Ascending aorta (tissue), 2 donors: Measurements from ENCODE around the gene CLDN12. TPM values are rescaled to one million over a fixed set of nuclear protein-coding genes. Genes with fewer than 3 reads are reported as not detected.

Experiments
- DNase-seq, 2 donors: peaks; one replicate each; pipeline ENCODE4 v3.0.0-alpha.2; 2019; ENCODE audit warnings: low spot score in 2 of 2
- H3K27ac ChIP-seq, 2 donors: fragments of 200-600 bp; sonication (generic); one replicate each; pipeline ENCODE4 v1.5.1; 2016 to 2017; ENCODE audit warnings: mild to moderate bottlenecking in 1 of 2
- H3K27me3 ChIP-seq: fragments of 200-600 bp; sonication (generic); one replicate; pipeline ENCODE4 v1.5.1; 2017
- H3K36me3 ChIP-seq, 2 donors: fragments of 200-600 bp; sonication (generic); one replicate each; pipeline ENCODE4 v1.5.1; 2016
- H3K4me1 ChIP-seq, 2 donors: fragments of 200-600 bp; sonication (generic); one replicate each; pipeline ENCODE4 v1.5.1; 2016 to 2017; ENCODE audit warnings: mild to moderate bottlenecking in 1 of 2
- H3K4me3 ChIP-seq, 2 donors: fragments of 200-600 bp; sonication (generic); one replicate each; pipeline ENCODE4 v1.5.1; 2016 to 2017; ENCODE audit warnings: mild to moderate bottlenecking in 1 of 2
- H3K9me3 ChIP-seq, 2 donors: fragments of 200-600 bp; sonication (generic); one replicate each; pipeline ENCODE4 v1.5.1; 2016
- CTCF ChIP-seq, 3 experiments: fragments of 200-600 bp in 2 of 3; fragments of 450-650 bp in 1 of 3; sonication (generic) in 2 of 3; IDR thresholded peaks; one replicate each; pipeline ENCODE4 v1.5.1; 2016 to 2019; ENCODE audit warnings: antibody characterized with exemption in 3 of 3, mild to moderate bottlenecking in 1 of 3, moderate library complexity in 1 of 3
- intact Hi-C: fragments of 100-400 bp; cut with DNase I; formaldehyde crosslinking; loops from one replicate; pipeline ENCODE4 v1.15.1; 2023
- total RNA-seq: library from RNA; depleted of rRNA; stranded (reverse); fragments of >200 nt; gene quantifications from one replicate; pipeline ENCODE4 v1.1.0, GENCODE V29; 2016

The CLDN12 gene
- total RNA-seq, 1 donor from 2014 or later, result 55.3 TPM

GRCh38 chr7:90430614-90431460 is 27.6 kb downstream of the CLDN12 start:
- DNase-seq, result no peak
- TF ChIP-seq CTCF (IDR thresholded peaks at IDR 0.05), result no peak
- no peaks in the 10 kb centered on the region for H3K9me3 ChIP-seq
- no peak overlapping the region for H3K27ac ChIP-seq
- no peaks in the 10 kb centered on the region for H3K27me3 ChIP-seq
- no peaks in the 10 kb centered on the region for H3K36me3 ChIP-seq
- H3K4me1 ChIP-seq, result no peaks in the 10 kb centered on the region
- intact Hi-C loops, result no loop called here
- no peak overlapping the region for H3K4me3 ChIP-seq

- intact Hi-C loops, result no loop called here
- TF ChIP-seq CTCF (IDR thresholded peaks at IDR 0.05), result no peak
- no peaks in the 10 kb centered on the region for H3K4me1 ChIP-seq
These were observed 29.5 kb downstream of the CLDN12 start for GRCh38 chr7:90432752-90433151.

GRCh38 chr7:90433221-90433620 is 30.0 kb downstream of the CLDN12 start:
- Histone ChIP-seq H3K9me3 (no peaks in the 10 kb centered on the region), H3K27ac (no peak overlapping the region), H3K4me3 (no peak overlapping the region), H3K27me3 (no peaks in the 10 kb centered on the region), H3K36me3 (no peaks in the 10 kb centered on the region), H3K4me1 (no peaks in the 10 kb centered on the region)
- TF ChIP-seq CTCF (IDR thresholded peaks at IDR 0.05), result no peak
- intact Hi-C loops, result no loop called here
- DNase-seq, result no peak

More at GRCh38 chr7:90432752-90433151, 29.5 kb downstream of the CLDN12 start:
- Histone ChIP-seq H3K4me3 (no peak overlapping the region), H3K9me3 (no peaks in the 10 kb centered on the region), H3K36me3 (no peaks in the 10 kb centered on the region), H3K27me3 (no peaks in the 10 kb centered on the region), H3K27ac (no peak overlapping the region)
- no peak for DNase-seq

- Histone ChIP-seq H3K27me3 (no peaks in the 10 kb centered on the region), H3K27ac (no peak overlapping the region), H3K4me1 (no peaks in the 10 kb centered on the region), H3K36me3 (no peaks in the 10 kb centered on the region), H3K4me3 (no peak overlapping the region), H3K9me3 (no peaks in the 10 kb centered on the region)
- intact Hi-C loops, result no loop called here
- DNase-seq, result no peak
- no peak for TF ChIP-seq CTCF (IDR thresholded peaks at IDR 0.05)
These were observed 42.4 kb downstream of the CLDN12 start for GRCh38 chr7:90445633-90446032.

GRCh38 chr7:90446137-90446899 is 43.1 kb downstream of the CLDN12 start:
- Histone ChIP-seq H3K9me3 (no peaks in the 10 kb centered on the region), H3K36me3 (no peaks in the 10 kb centered on the region), H3K27ac (no peak overlapping the region), H3K27me3 (no peaks in the 10 kb centered on the region), H3K4me3 (no peak overlapping the region), H3K4me1 (no peaks in the 10 kb centered on the region)
- intact Hi-C loops, result no loop called here
- DNase-seq, result no peak
- no peak for TF ChIP-seq CTCF (IDR thresholded peaks at IDR 0.05)
